NT2/D1 (cell line): Measurements from ENCODE around the gene SCNN1B.

ENCODE experiments used
- DNase-seq: peaks from one replicate; pipeline ENCODE4 v3.0.0-alpha.2; 2011; ENCODE audit warnings: low read depth, low spot score
- H3K27me3 ChIP-seq: 2 replicates; pipeline ENCODE4 v1.6.0; 2011; ENCODE audit warnings: mild to moderate bottlenecking; ENCODE audit not compliant: insufficient read length, insufficient read depth
- H3K36me3 ChIP-seq: 2 replicates; pipeline ENCODE4 v1.6.1; 2011; ENCODE audit warnings: mild to moderate bottlenecking, low read length, mixed read lengths; ENCODE audit not compliant: insufficient read depth, insufficient read length
- H3K4me1 ChIP-seq: 2 replicates; pipeline ENCODE4 v1.5.1; 2011; ENCODE audit not compliant: insufficient read depth, insufficient read length
- H3K4me3 ChIP-seq: 2 replicates; pipeline ENCODE4 v1.5.1; 2011; ENCODE audit warnings: low read depth; ENCODE audit not compliant: insufficient read length
- H3K9ac ChIP-seq: 2 replicates; pipeline ENCODE4 v1.6.0; 2011; ENCODE audit warnings: low read depth; ENCODE audit not compliant: insufficient read length
- H3K9me3 ChIP-seq: 2 replicates; pipeline ENCODE4 v1.5.1; 2011; ENCODE audit warnings: mild to moderate bottlenecking, low read length; ENCODE audit not compliant: insufficient read depth
- SUZ12 ChIP-seq: IDR thresholded peaks from 2 replicates; pipeline ENCODE4 v1.6.1; 2011; ENCODE audit not compliant: insufficient read length, insufficient read depth; ENCODE audit errors: extremely low read depth
- YY1 ChIP-seq: IDR thresholded peaks from 2 replicates; pipeline ENCODE4 v1.6.1; 2011; ENCODE audit not compliant: insufficient read length, insufficient read depth
- ZNF274 ChIP-seq: IDR thresholded peaks from 2 replicates; pipeline ENCODE4 v1.6.1; 2011; ENCODE audit warnings: mild to moderate bottlenecking, low read depth, low read length

The SCNN1B gene

GRCh38 chr16:23369416-23369815 is 67.3 kb downstream of the SCNN1B start:
- TF ChIP-seq SUZ12, result no peak
- no peak for TF ChIP-seq ZNF274
- no peak for TF ChIP-seq YY1
- H3K4me3 ChIP-seq, result no peak overlapping the region
- H3K9me3 ChIP-seq, result no peaks in the 10 kb centered on the region
- H3K9ac ChIP-seq, result no peak overlapping the region
- no peaks in the 10 kb centered on the region for H3K27me3 ChIP-seq
- no peaks in the 10 kb centered on the region for H3K36me3 ChIP-seq
- peaks cover 2% of the 10 kb centered on the region for H3K4me1 ChIP-seq
- DNase-seq, result no peak

- Histone ChIP-seq H3K27me3 (no peaks in the 10 kb centered on the region), H3K4me3 (no peak overlapping the region), H3K9me3 (no peaks in the 10 kb centered on the region), H3K4me1 (peaks cover 4% of the 10 kb centered on the region), H3K36me3 (no peaks in the 10 kb centered on the region), H3K9ac (no peak overlapping the region)
- TF ChIP-seq ZNF274 (no peak), SUZ12 (no peak), YY1 (no peak)
- no peak for DNase-seq
Measured at GRCh38 chr16:23371368-23371767, 69.3 kb downstream of the SCNN1B start.

- no peak overlapping the region for H3K4me3 ChIP-seq
- DNase-seq, result no peak
- no peaks in the 10 kb centered on the region for H3K27me3 ChIP-seq
- TF ChIP-seq ZNF274, result no peak
- no peak for TF ChIP-seq YY1
- TF ChIP-seq SUZ12, result no peak
- H3K4me1 ChIP-seq, result peaks cover 11% of the 10 kb centered on the region
- H3K36me3 ChIP-seq, result no peaks in the 10 kb centered on the region
- H3K9ac ChIP-seq, result no peak overlapping the region
- H3K9me3 ChIP-seq, result no peaks in the 10 kb centered on the region
Measured at GRCh38 chr16:23373436-23374219, 71.5 kb downstream of the SCNN1B start.

GRCh38 chr16:23374721-23375510 is 72.8 kb downstream of the SCNN1B start:
- H3K9me3 ChIP-seq, result no peaks in the 10 kb centered on the region
- no peak for TF ChIP-seq ZNF274
- no peak for TF ChIP-seq SUZ12
- no peak for TF ChIP-seq YY1

GRCh38 chr16:23375643-23376042 is 73.5 kb downstream of the SCNN1B start:
- Histone ChIP-seq H3K27me3 (no peaks in the 10 kb centered on the region), H3K9me3 (no peaks in the 10 kb centered on the region), H3K36me3 (no peaks in the 10 kb centered on the region), H3K4me1 (peaks cover 11% of the 10 kb centered on the region), H3K4me3 (no peak overlapping the region), H3K9ac (no peak overlapping the region)
- DNase-seq, result no peak
- TF ChIP-seq ZNF274, result no peak
- TF ChIP-seq SUZ12, result no peak
- no peak for TF ChIP-seq YY1

More at GRCh38 chr16:23374721-23375510, 72.8 kb downstream of the SCNN1B start:
- no peaks in the 10 kb centered on the region for H3K36me3 ChIP-seq
- H3K9ac ChIP-seq, result no peak overlapping the region
- peaks cover 11% of the 10 kb centered on the region for H3K4me1 ChIP-seq
- H3K4me3 ChIP-seq, result no peak overlapping the region
- no peaks in the 10 kb centered on the region for H3K27me3 ChIP-seq
- DNase-seq, result no peak

GRCh38 chr16:23377071-23377931 is 75.2 kb downstream of the SCNN1B start:
- TF ChIP-seq YY1 (no peak), SUZ12 (no peak), ZNF274 (no peak)
- H3K27me3 ChIP-seq, result no peaks in the 10 kb centered on the region

More at GRCh38 chr16:23377071-23377931, 75.2 kb downstream of the SCNN1B start:
- Histone ChIP-seq H3K36me3 (no peaks in the 10 kb centered on the region), H3K4me1 (peaks cover 11% of the 10 kb centered on the region), H3K4me3 (no peak overlapping the region), H3K9me3 (no peaks in the 10 kb centered on the region), H3K9ac (no peak overlapping the region)
- no peak for DNase-seq
